NCI-H1694 (cell line): Measurements from ENCODE around the gene ZCCHC9.
"Not testable (repeated sequence)": the region's sequence is repeated elsewhere in the genome, so short reads cannot be mapped to it uniquely, and the experiment has no call there.

Experiments used
- DNase-seq: peaks from one replicate; lab custom pipeline; 2025; lab: John Stamatoyannopoulos, UW

ZCCHC9 gene

DNA sequence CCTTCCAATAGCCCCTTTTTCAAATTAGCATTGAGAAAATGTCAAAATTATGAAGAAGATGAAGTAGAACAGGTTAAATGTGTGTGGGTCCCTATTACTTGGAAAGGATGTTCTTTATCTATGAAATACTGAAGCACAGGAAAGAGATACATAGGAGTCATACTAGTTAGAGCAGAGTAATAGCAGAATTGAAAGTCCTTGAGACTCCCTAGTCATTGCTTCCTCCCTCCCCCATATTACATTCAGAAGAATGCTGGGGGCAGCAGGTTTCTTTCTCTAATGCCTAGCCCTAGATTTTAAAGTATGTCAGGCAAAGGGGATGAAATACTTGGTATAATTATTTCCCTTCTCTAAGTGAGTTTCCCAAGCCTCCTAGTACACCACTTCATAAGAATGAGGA, 4.4 kb downstream of the ZCCHC9 start:
- DNase-seq = no peak

DNA sequence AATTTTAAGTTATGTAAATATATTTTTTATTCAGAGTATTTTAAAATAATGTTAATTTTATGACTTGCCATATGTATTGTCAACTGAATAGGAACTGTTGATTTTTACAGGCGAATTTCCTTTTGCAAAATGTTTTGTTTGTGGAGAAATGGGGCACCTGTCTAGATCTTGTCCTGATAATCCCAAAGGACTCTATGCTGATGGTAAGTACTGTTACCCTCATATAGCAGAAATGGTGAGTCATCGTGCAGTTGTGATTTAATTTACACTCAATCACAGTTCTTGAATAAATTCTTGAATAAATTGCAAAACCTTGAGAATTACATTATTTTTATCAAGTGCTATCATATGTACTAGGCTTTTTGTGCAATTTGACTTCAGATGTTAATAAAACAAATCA, 7.4 kb downstream of the ZCCHC9 start:
- no peak for DNase-seq

DNA sequence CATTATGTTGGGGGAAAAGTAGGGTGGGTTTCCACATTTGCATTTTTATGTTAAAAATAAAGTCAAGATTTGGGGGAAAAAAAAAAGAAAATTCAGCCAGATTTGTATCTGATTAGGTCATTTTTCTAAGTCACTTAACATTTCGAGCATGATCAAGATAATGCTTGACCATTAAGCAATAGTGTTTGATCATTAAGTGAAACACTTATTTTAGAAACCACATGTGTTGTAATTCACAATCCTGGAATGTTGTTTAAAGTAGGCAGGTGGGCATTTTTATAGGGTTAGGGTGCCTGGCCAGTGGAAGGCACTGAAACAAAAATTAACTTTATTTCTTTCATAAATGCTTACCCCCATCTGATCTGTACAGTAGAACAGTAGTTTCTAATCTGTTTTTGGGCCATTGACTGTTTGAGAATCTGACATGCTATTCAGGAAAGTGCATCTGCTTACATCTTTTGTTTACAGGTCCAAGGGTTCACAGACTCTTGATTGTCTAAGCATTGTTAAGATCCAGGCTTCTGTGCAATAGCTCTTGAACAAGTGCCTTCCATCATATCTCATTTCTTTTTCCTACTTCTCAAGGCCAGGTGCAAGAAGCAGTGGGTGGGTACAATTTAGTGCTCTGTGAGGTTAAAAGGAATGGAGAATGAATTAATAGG, 9.1 kb downstream of the ZCCHC9 start:
- DNase-seq = no peak

DNA sequence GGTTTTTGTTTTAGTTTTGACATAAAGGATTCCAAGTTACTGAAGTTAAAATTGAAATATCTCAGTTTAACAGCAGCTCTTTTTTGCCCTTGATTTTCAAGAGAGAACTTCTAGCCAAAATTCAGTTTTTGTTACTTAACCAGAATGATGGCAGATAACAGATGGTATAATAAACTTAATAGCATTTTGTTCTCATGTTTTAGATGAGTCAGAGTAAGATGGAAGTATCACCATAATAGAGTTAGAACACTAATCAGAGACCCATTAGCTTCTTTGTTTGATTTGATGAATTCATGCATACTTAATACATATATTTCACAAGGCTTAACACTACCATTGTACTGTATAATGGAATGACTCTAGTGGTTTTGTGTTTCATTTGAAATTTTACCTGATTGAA, 11.9 kb downstream of the ZCCHC9 start:
- no peak for DNase-seq

DNA sequence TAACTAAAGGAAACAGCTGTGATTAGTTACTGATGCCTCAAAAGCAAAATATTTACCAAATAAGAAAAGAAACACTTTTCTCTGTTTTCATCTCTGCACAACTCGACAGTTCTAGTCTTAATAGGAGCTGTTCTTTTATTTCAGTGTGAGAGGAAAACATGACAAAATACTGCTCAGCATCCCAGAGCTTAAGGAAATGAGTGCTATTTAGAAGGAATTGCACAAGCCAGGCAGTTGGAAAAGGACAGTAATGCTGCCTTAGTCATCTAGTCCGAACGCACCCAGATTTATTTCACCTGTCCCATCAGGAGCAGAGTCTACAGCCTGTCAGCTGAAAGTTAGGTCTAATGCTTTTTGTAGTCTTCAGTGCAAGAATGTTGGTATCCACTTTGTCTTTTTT, 12.3 kb downstream of the ZCCHC9 start:
- no peak for DNase-seq

DNA sequence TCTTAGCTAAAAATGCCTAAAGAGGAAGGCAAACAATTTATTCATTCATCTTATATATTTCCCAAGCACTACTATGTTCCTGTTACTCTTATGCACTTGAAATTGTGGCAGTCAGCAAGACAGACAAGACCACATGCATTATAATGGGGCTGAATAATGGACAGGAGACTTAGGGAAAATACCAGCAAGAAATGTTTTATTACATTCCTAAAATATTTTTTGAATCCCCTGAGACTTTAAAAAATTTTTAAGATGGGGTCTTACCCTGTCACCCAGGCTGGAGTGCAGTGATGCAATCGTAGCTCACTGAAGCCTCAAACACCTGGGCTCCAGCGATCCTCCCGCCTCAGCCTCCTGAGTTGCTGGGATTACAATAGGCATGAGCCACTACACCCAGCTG, 13.2 kb downstream of the ZCCHC9 start:
- DNase-seq = no peak

DNA sequence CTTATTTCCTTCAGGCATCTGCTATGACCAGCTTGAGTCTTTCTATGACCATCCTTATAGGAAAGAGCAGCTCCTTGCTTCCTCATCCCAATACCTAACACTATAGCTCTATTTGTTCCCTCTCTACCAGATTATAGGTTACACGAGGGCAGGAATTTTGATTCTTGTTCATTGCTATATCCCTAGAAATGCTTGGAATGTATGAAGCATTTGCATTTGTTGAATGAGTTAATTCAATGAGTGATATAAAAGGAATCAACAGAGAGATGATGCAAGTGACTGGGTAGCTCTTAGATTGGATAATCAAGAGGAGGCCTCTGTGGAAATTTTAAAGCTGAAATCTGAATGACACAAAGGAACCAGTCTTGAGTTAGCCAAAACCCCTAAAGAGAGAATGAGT, 13.9 kb downstream of the ZCCHC9 start:
- DNase-seq = no peak

DNA sequence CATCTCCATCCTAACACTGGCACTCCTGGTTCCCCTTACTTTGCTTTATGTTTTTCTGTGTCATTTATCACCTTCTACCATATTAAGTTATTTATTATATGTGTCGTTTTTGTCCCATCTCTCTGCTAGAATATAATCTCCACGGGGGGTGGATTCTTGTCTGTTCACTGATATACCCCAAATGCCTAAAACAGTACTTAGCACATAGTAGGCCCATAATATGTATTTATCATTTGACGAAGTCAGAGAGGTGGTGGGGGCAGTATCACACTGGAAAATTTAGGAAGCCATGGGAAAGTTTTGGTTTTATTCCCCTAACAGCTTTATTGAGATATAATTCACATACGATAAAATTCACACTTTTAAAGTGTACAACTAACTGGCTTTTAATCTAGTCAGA, 14.4 kb downstream of the ZCCHC9 start:
- DNase-seq = no peak

DNA sequence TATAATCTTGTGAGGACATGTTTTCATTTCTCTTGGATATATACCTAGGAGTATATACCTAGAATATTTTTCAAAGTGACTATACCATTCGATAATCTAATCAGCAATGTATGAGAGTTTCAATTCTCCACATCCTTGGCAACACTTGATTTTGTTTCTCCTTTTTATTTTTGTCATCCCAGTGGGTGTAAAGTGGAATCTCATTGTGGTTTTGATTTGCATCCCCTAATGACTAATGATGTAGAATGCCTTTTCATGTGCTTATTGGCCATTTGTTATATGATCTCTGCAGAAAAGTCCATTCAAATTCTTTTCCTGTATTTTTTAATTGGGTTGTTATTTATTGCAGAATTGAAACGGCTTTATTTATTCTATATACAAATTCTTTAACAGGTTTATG, 15.2 kb downstream of the ZCCHC9 start:
- no peak for DNase-seq

DNA sequence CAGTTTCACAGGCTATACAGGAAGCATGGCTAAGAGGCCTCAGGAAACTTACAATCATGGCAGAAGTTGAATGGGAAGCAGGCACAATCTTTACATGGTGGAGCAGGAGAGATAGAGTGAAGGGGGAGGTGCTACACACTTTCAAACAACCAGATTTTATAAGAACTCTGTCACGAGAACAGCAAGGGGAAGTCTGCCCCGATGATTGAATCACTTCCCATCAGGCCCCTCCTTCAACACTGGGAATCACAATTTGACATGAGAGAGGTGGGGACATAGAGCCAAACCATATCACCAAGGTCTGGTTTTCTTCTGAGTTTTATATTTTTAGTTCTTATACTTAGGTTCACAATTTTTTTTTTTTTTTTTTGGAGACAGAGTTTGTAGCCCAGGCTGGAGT, 16.1 kb downstream of the ZCCHC9 start:
- DNase-seq = no peak

DNA sequence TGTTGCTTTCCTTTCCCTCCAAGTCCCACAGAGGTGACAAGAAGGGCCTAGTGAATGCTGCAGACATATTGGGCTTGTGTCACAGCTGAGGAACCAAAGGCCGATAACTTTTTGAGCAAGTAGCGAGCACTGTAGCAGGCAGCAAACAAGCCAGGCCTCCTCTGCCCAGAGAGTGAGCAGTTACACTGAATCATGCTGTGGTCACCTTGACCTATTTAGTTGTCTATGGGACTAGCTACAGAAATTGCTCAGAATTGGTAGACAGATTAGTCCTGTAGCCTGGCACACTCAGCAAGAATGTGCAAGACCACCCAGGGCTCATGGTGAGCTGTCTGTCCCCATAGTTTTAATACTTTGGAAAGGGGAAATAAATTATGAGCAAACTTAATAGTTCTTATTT, 25.2 kb downstream of the ZCCHC9 start:
- DNase-seq = no peak

DNA sequence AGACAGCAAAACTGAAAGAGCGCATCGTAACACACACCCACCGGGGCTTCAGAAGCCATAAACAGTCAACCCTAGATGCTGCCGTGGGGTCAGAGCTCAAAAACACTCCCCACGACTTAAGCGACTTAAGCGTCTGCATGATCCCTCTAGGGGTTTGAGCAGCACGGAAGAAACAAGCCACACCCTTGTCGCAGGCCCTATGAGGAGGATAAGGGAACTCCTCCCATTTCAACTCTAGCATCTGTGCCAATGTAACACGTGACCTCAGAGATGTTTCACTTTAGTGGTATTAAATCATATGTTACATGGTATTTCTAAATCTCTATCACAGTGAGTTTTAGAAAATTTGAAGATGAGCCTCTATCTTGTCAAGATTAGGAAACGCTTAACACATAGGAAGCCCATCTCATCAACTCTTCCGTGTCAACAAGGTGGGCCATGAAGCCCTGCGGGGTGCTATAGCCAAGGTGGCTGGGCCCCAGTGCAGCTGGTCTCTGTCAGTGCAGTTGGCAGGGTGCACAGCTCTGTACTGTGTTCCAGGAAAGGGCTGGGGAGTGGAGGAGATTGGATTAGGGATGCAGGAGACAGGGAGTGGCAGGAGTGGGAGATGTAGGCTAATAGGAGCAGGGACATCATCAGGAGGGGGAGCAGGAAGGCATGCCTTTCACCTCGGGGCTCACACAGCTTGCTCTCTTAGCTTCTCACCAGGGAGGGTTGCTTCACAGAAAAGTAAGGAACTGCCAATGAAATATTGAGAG, 33.1 kb downstream of the ZCCHC9 start:
- DNase-seq = no peak

DNA sequence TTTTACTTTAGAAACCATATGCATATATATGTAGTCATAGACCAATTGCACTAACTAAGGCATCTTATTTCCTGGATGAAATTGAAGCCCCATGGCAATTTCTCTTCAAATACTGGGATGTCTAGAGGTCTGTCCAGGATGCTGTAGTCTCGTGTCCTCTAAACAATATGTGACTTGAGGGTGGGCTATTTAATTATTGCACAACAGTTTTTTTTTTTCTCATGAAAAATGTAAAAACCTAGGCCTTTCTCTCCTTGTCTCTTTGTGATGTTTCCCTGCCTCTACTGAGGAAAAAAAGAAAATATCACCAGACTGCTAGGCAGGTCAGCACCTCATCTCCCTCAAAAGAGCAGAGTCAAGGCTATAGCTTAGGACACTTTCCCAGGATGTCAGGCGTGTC, 34.6 kb downstream of the ZCCHC9 start:
- no peak for DNase-seq

DNA sequence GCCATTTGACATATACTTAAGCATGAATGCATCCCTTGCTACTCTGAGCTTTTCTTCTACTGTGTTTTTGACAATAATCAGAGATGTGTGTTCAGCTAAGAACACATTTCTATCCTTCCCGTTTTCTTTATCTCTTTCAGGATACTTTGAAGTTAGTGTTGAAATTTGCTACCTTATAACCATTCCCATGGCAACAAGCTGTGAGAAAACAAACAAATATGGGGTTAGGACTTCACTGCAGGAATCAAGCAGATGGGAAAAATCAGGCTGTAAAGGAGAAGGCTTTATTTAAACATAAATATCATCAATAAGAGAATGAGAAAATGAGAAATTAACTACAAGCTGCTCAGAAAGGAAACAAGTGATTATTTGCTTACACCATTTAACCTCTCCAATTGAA, 35.2 kb downstream of the ZCCHC9 start:
- DNase-seq = no peak

DNA sequence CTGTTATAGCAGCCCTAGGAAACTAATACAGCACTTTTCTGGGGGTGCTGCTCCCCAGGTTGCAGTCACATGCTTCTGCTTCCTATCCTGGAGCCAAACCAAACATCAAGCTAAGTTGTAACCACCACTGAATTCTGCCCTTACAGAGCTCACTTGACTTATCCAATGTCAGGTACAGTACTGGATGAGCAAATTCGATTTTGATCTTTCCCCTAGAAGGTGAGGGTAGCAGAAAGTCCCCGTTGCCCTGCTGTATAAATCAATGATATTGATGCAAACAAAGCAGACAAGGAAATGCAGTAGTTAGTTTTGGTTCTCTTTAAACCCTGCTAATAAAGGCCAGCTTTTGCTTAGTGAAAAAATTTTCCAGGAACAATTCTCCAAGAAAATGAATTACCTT, 36.4 kb downstream of the ZCCHC9 start:
- DNase-seq = no peak

DNA sequence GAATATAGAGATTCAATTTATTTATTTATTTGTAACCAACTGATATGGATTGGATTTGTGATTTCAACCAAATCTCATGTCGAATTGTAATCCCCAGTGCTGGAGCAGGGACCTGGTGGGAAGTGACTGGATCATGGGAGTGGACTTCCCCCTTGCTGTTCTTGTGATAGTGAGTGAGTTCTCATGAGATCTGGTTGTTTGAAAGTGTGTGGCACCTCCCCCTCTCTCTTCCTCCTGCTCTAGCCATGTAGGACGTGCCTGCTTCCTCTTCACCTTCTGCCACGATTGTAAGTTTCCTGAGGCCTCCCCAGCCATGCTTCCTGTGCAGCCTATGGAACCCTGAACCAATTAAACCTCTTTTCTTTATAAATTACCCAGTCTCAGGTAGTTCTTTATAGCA, 36.8 kb downstream of the ZCCHC9 start:
- not testable (repeated sequence) for DNase-seq

DNA sequence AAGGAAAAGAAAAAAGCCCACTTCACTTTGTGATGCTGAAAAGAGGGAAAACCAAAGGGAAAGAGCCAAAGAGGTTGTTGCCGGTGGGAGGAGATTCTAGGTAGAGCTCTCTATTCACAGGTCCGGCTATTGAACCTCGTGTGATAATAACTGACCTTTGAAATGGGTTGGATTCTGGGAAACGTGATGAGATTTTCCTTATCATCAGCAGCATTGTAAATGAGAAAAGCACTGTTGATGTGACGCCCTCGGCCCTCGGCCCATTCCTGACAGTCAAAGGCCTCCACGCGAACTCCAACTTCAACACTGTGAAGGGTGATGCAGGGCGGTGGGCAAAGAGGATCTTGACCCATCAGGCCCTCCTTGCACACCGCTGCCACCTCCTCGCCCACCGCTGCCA, 43.3 kb downstream of the ZCCHC9 start:
- DNase-seq = no peak

DNA sequence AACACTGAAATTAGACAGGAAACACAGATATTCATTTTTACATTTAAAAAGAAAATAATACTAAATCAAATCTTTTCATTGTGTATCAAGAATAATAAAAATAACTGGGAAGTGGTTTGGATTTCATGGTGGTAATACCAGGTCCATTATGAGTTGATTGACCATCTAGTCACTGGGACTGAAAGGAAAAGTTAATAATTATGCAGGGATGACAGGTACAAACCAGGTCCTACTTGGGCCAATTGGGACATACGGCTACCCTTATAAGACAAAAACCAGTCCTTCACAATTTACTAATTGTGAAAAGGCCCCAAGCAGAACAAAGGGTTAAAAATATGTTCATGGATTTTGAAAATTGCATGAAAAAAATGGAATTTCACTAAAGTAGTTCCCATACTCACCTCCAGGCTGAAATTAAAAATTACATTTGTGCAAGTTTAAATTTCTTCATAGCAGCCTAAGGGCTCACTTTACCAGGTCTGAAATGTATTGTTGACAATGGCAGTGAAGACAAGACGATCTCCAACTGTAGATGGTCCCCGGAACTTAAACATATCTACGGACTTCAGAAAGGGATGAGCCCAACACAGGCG, 44.1 kb downstream of the ZCCHC9 start:
- DNase-seq = no peak

DNA sequence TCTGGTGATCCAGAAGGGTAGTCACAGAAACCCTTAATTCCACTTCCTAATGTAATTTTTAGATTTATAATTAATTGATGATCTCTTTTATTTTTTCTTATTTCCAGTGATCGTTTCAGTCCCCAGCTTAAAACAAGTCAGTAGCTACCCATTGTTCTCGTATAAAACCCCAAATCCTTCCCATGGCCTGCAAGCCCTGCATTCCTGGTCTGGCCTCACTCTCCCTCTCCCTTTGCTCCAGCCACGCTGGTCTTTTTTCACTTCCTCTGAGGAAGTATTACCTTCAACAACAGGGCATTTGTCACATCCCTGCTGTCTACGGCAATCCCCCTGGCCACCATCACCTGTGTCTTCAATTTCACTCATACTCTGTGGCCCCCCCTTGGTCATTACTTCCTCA, 47.8 kb downstream of the ZCCHC9 start:
- DNase-seq = no peak

DNA sequence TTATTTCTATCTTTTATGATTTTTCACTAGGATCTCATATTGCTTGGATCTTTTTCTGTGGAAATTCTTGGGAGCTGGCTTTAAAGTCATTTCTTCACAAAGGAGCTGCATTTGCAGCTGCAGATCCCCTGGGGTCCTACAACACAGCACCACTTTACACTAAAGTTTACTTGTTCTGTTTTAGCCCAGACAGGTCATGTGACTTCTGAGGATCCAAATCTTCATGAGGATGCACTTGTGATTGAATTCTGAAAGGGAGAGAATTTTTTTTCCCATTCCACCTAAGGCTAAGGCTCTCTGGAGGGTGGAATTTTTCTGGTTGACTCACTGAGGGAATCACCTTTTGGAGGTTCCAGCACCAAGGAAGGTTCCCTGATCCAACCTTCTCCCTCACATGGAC, 49.1 kb downstream of the ZCCHC9 start:
- no peak for DNase-seq

DNA sequence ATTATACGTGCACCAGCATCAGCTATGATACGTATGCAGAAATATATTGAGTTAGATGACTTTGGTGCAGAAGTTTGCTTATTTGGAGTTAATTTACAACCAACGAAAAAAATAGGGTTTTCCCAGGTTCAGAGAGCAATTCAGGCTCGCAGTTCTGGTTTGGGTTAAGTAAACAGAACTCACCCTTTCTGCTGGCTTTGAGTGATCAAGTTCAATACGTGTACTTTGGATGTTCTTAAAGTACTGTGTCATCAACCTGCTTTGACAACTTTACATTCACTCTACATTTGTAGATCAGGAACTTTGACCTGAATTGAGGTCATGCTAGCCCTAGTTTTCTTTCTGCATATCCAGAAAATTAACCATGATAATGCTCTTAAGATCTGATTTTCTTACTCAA, 51.8 kb downstream of the ZCCHC9 start:
- DNase-seq = no peak

DNA sequence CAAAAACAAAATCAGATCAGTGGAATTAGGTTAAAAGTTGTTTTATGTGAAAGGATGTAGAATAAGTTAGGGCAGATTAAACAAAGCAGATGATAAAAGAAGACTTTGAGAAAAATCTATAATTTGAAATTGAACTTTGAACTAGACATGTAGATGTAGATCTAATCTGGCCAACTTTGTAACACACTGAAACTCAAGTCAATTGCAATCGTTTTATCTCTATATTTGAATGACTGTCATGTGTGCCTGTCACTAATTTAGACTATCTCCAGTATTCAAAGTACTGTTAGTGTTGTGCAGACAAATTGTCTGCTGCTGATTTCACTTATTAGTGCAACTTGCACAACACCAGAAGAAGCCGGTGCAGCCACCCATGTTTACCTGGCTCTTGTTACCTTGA, 52.7 kb downstream of the ZCCHC9 start:
- no peak for DNase-seq
